GM23338 (cell line): Measurements from ENCODE around the gene EGLN3. TPM values are rescaled to one million over a fixed set of nuclear protein-coding genes. Genes with fewer than 3 reads are reported as not detected.

ENCODE experiments used
- ATAC-seq: fragments of 200-7000 bp; cut with Tn5 transposase; 3 replicates; pipeline ENCODE4 v1.9.1; 2020
- DNase-seq: peaks from one replicate; pipeline ENCODE4 v3.0.0-alpha.2; 2015; ENCODE audit warnings: low spot score
- H2AFZ ChIP-seq: fragments of 200-600 bp; sonication (generic); 2 replicates; pipeline ENCODE4 v1.8.0; 2016; ENCODE audit warnings: antibody characterized with exemption, mild to moderate bottlenecking, moderate library complexity
- H3F3A ChIP-seq: fragments of 200-600 bp; sonication (generic); replicated peaks from 2 replicates; pipeline ENCODE4 v1.8.0; 2017; ENCODE audit warnings: antibody characterized with exemption, mixed run types, low read depth
- H3K27ac ChIP-seq: fragments of 200-600 bp; sonication (generic); 2 replicates; pipeline ENCODE4 v1.6.1; 2016; ENCODE audit warnings: low read depth
- H3K27me3 ChIP-seq: fragments of 200-600 bp; sonication (generic); 2 replicates; pipeline ENCODE4 v1.8.0; 2016; ENCODE audit warnings: mild to moderate bottlenecking, mixed run types, moderate library complexity; ENCODE audit not compliant: insufficient read depth
- H3K36me3 ChIP-seq: fragments of 200-600 bp; sonication (generic); 2 replicates; pipeline ENCODE4 v1.8.0; 2016; ENCODE audit warnings: mild to moderate bottlenecking; ENCODE audit not compliant: insufficient read depth
- H3K4me1 ChIP-seq: fragments of 200-600 bp; sonication (generic); 2 replicates; pipeline ENCODE4 v1.8.0; 2016; ENCODE audit warnings: mild to moderate bottlenecking, moderate library complexity; ENCODE audit not compliant: insufficient read depth
- H3K4me2 ChIP-seq: fragments of 200-600 bp; sonication (generic); 2 replicates; pipeline ENCODE4 v1.7.1; 2017; ENCODE audit warnings: mixed run types
- H3K4me3 ChIP-seq: fragments of 200-600 bp; sonication (generic); 2 replicates; pipeline ENCODE4 v1.6.1; 2016; ENCODE audit warnings: mixed run types
- H3K79me2 ChIP-seq: fragments of 200-600 bp; sonication (generic); replicated peaks from 2 replicates; pipeline ENCODE4 v1.8.0; 2017; ENCODE audit warnings: mild to moderate bottlenecking; ENCODE audit not compliant: insufficient read depth
- H3K9me2 ChIP-seq: fragments of 200-600 bp; sonication (generic); 2 replicates; pipeline ENCODE4 v1.8.0; 2017; ENCODE audit not compliant: insufficient read depth
- H4K20me1 ChIP-seq: fragments of 200-600 bp; sonication (generic); replicated peaks from 2 replicates; pipeline ENCODE4 v1.8.0; 2017; ENCODE audit warnings: mild to moderate bottlenecking; ENCODE audit not compliant: insufficient read depth
- H3K27ac Mint-ChIP-seq: 2 replicates; pipeline ENCODE4 v1.8.0; 2020; ENCODE audit warnings: inconsistent platforms, mild to moderate bottlenecking, moderate library complexity, mixed read lengths
- H3K27me3 Mint-ChIP-seq: 3 replicates; pipeline ENCODE4 v1.8.0; 2022; ENCODE audit warnings: low read depth, mild to moderate bottlenecking, moderate library complexity, mixed read lengths, inconsistent platforms; ENCODE audit not compliant: insufficient read depth, poor library complexity
- H3K36me3 Mint-ChIP-seq: 3 replicates; pipeline ENCODE4 v1.8.0; 2021; ENCODE audit warnings: low read depth, mild to moderate bottlenecking, inconsistent platforms, moderate library complexity, mixed read lengths
- H3K4me1 Mint-ChIP-seq: 3 replicates; pipeline ENCODE4 v1.8.0; 2020; ENCODE audit warnings: mild to moderate bottlenecking, inconsistent platforms, mixed read lengths
- H3K4me3 Mint-ChIP-seq: 3 replicates; pipeline ENCODE4 v1.8.0; 2021; ENCODE audit warnings: moderate library complexity, mild to moderate bottlenecking, inconsistent platforms, mixed read lengths
- H3K9me3 Mint-ChIP-seq: 3 replicates; pipeline ENCODE4 v1.8.0; 2020; ENCODE audit warnings: moderate library complexity, mild to moderate bottlenecking, inconsistent platforms, mixed read lengths
- CREB1 ChIP-seq: fragments of 250-450 bp; sonication (Bioruptor Pico); IDR thresholded peaks from 2 replicates; pipeline ENCODE4 v1.5.0; 2020; ENCODE audit warnings: low read depth, mild to moderate bottlenecking, moderate library complexity
- NANOG ChIP-seq: IDR thresholded peaks from 2 replicates; pipeline ENCODE4 v1.6.1; 2016; ENCODE audit warnings: antibody characterized with exemption, borderline replicate concordance
- ZNF114 ChIP-seq: fragments of 250-450 bp; sonication (Bioruptor Pico); IDR thresholded peaks from 2 replicates; pipeline ENCODE4 v1.5.0; 2020; ENCODE audit warnings: mild to moderate bottlenecking, moderate library complexity
- polyA plus RNA-seq: library from polyadenylated mRNA; unstranded; fragments of >200 nt; fragmentation: Nextera tagmentation; extraction: Ambion mirVana; gene quantifications from 2 replicates; pipeline ENCODE4 v1.2.1, GENCODE V29; 2016
- total RNA-seq: library from RNA; depleted of rRNA; stranded (reverse); fragments of >200 nt; shearing (Covaris generic); gene quantifications from 2 replicates; pipeline ENCODE4 v1.2.3, GENCODE V29; 2014
- TF ChIP-seq, protein P1 (sequence below): IDR thresholded peaks from one replicate; pipeline ENCODE4 v1.6.1; 2018; ENCODE audit warnings: antibody characterized with exemption; ENCODE audit not compliant: unreplicated experiment
- TF ChIP-seq, protein P2 (sequence below): fragments of 250-450 bp; sonication (Bioruptor Pico); IDR thresholded peaks from 2 replicates; pipeline ENCODE4 v1.5.0; 2020; ENCODE audit warnings: mild to moderate bottlenecking, moderate library complexity

EGLN3 gene
- total and polyA plus RNA-seq, 2 experiments from 2014 or later = 26.8 to 42.9 TPM

DNA sequence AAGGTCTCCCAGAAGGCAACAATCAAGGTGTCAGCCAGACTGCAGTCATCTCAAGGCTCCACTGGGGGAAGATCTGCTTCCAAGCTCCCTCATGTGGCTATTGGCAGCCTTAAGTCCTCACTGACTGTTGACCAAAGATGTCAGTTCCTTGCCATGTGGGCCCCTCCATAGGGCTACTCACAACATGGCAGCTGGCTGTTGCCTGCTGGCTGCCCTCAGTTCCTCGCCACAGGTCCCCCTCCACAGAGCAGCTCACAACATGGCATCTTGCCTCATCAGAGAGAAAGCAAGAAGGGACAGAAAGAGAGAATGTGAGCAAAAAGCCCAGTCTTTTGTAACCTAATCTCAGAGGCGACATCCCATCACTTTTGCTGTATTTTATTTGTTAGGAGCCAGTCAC is 34.4 kb upstream of the EGLN3 start:
- H3K27me3 Mint-ChIP-seq = no peaks in the 10 kb centered on the region
- Histone ChIP-seq H3K4me1 (no peaks in the 10 kb centered on the region), H3K27me3 (no peaks in the 10 kb centered on the region), H3K4me2 (no peak overlapping the region), H3K36me3 (no peaks in the 10 kb centered on the region), H2AFZ (no peak overlapping the region), H3K4me3 (no peak overlapping the region), H3K27ac (no peak overlapping the region), H3K79me2 (no peaks in the 10 kb centered on the region), H3K9me2 (peaks cover 3% of the 10 kb centered on the region; the same call in 1 of the 2 replicates), H3F3A (no peaks in the 10 kb centered on the region), H4K20me1 (no peaks in the 10 kb centered on the region)
- H3K36me3 Mint-ChIP-seq = peaks cover 12% of the 10 kb centered on the region; the same call in 2 of the 3 replicates
- ATAC-seq (no peak), DNase-seq (no peak)
- no peak overlapping the region for H3K4me3 Mint-ChIP-seq
- TF ChIP-seq, protein P1, sequence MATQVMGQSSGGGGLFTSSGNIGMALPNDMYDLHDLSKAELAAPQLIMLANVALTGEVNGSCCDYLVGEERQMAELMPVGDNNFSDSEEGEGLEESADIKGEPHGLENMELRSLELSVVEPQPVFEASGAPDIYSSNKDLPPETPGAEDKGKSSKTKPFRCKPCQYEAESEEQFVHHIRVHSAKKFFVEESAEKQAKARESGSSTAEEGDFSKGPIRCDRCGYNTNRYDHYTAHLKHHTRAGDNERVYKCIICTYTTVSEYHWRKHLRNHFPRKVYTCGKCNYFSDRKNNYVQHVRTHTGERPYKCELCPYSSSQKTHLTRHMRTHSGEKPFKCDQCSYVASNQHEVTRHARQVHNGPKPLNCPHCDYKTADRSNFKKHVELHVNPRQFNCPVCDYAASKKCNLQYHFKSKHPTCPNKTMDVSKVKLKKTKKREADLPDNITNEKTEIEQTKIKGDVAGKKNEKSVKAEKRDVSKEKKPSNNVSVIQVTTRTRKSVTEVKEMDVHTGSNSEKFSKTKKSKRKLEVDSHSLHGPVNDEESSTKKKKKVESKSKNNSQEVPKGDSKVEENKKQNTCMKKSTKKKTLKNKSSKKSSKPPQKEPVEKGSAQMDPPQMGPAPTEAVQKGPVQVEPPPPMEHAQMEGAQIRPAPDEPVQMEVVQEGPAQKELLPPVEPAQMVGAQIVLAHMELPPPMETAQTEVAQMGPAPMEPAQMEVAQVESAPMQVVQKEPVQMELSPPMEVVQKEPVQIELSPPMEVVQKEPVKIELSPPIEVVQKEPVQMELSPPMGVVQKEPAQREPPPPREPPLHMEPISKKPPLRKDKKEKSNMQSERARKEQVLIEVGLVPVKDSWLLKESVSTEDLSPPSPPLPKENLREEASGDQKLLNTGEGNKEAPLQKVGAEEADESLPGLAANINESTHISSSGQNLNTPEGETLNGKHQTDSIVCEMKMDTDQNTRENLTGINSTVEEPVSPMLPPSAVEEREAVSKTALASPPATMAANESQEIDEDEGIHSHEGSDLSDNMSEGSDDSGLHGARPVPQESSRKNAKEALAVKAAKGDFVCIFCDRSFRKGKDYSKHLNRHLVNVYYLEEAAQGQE = no peak
- TF ChIP-seq CREB1 (no peak), NANOG (no peak), ZNF114 (CRISPR knock-in tag) (no peak)
- TF ChIP-seq, protein P2, sequence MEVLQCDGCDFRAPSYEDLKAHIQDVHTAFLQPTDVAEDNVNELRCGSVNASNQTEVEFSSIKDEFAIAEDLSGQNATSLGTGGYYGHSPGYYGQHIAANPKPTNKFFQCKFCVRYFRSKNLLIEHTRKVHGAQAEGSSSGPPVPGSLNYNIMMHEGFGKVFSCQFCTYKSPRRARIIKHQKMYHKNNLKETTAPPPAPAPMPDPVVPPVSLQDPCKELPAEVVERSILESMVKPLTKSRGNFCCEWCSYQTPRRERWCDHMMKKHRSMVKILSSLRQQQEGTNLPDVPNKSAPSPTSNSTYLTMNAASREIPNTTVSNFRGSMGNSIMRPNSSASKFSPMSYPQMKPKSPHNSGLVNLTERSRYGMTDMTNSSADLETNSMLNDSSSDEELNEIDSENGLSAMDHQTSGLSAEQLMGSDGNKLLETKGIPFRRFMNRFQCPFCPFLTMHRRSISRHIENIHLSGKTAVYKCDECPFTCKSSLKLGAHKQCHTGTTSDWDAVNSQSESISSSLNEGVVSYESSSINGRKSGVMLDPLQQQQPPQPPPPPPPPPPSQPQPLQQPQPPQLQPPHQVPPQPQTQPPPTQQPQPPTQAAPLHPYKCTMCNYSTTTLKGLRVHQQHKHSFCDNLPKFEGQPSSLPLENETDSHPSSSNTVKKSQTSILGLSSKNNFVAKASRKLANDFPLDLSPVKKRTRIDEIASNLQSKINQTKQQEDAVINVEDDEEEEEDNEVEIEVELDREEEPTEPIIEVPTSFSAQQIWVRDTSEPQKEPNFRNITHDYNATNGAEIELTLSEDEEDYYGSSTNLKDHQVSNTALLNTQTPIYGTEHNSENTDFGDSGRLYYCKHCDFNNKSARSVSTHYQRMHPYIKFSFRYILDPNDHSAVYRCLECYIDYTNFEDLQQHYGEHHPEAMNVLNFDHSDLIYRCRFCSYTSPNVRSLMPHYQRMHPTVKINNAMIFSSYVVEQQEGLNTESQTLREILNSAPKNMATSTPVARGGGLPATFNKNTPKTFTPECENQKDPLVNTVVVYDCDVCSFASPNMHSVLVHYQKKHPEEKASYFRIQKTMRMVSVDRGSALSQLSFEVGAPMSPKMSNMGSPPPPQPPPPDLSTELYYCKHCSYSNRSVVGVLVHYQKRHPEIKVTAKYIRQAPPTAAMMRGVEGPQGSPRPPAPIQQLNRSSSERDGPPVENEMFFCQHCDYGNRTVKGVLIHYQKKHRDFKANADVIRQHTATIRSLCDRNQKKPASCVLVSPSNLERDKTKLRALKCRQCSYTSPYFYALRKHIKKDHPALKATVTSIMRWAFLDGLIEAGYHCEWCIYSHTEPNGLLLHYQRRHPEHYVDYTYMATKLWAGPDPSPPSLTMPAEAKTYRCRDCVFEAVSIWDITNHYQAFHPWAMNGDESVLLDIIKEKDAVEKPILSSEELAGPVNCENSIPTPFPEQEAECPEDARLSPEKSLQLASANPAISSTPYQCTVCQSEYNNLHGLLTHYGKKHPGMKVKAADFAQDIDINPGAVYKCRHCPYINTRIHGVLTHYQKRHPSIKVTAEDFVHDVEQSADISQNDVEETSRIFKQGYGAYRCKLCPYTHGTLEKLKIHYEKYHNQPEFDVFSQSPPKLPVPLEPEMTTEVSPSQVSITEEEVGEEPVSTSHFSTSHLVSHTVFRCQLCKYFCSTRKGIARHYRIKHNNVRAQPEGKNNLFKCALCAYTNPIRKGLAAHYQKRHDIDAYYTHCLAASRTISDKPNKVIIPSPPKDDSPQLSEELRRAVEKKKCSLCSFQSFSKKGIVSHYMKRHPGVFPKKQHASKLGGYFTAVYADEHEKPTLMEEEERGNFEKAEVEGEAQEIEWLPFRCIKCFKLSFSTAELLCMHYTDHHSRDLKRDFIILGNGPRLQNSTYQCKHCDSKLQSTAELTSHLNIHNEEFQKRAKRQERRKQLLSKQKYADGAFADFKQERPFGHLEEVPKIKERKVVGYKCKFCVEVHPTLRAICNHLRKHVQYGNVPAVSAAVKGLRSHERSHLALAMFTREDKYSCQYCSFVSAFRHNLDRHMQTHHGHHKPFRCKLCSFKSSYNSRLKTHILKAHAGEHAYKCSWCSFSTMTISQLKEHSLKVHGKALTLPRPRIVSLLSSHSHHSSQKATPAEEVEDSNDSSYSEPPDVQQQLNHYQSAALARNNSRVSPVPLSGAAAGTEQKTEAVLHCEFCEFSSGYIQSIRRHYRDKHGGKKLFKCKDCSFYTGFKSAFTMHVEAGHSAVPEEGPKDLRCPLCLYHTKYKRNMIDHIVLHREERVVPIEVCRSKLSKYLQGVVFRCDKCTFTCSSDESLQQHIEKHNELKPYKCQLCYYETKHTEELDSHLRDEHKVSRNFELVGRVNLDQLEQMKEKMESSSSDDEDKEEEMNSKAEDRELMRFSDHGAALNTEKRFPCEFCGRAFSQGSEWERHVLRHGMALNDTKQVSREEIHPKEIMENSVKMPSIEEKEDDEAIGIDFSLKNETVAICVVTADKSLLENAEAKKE = no peak
- H3K9me3 Mint-ChIP-seq = peaks cover 25% of the 10 kb centered on the region
- no peaks in the 10 kb centered on the region for H3K4me1 Mint-ChIP-seq
- no peak overlapping the region for H3K27ac Mint-ChIP-seq
